ENCODE measurements around the gene OTC.

OTC gene

GRCh38 chrX:38368774-38369173 is 16.4 kb downstream of the OTC start:
- DNase-seq (ENCODE audit: low spot score) = no peak
- CTCF ChIA-PET = no interaction called here
- TF ChIP-seq CTCF (conservative IDR thresholded peaks at IDR 0.05; ENCODE audit: low read depth) = no peak
- POLR2A ChIA-PET (ENCODE audit: low non-redundant PET) = no interaction called here
- H3K27ac ChIP-seq = no peak overlapping the region

GRCh38 chrX:38371641-38372040 is 19.2 kb downstream of the OTC start:
- no peak overlapping the region for H3K27ac ChIP-seq
- ChIA-PET CTCF (no interaction called here), POLR2A (ENCODE audit: low non-redundant PET) (no interaction called here)
- DNase-seq (ENCODE audit: low spot score) = no peak
- TF ChIP-seq CTCF (conservative IDR thresholded peaks at IDR 0.05; ENCODE audit: low read depth) = no peak

GRCh38 chrX:38374431-38374830 is 22.0 kb downstream of the OTC start:
- DNase-seq (ENCODE audit: low spot score) = no peak
- CTCF ChIA-PET = no interaction called here
- TF ChIP-seq CTCF (conservative IDR thresholded peaks at IDR 0.05; ENCODE audit: low read depth) = no peak
- H3K27ac ChIP-seq = no peak overlapping the region
- POLR2A ChIA-PET (ENCODE audit: low non-redundant PET) = no interaction called here

- TF ChIP-seq CTCF (conservative IDR thresholded peaks at IDR 0.05; ENCODE audit: low read depth) = peak; percentile 22; the same call in 1 of the 2 replicates
Observed at GRCh38 chrX:38375891-38376290, 23.5 kb downstream of the OTC start.

GRCh38 chrX:38376747-38377146 is 24.3 kb downstream of the OTC start:
- DNase-seq (ENCODE audit: low spot score) = no peak
- TF ChIP-seq CTCF (conservative IDR thresholded peaks at IDR 0.05; ENCODE audit: low read depth) = no peak
- CTCF ChIA-PET = no interaction called here
- no peak overlapping the region for H3K27ac ChIP-seq
- POLR2A ChIA-PET (ENCODE audit: low non-redundant PET) = no interaction called here

More at GRCh38 chrX:38375891-38376290, 23.5 kb downstream of the OTC start:
- ChIA-PET POLR2A (ENCODE audit: low non-redundant PET) (no interaction called here), CTCF (interaction anchor here (0.6 to 0.8 kb wide), 4 partner anchors 10 to 422 kb away, joined by 3 to 4 read pairs (median 3); no protein-coding TSS in a partner anchor)
- DNase-seq (ENCODE audit: low spot score) = no peak
- no peak overlapping the region for H3K27ac ChIP-seq

GRCh38 chrX:38379088-38379487 is 26.7 kb downstream of the OTC start:
- ChIA-PET CTCF (no interaction called here), POLR2A (ENCODE audit: low non-redundant PET) (no interaction called here)
- TF ChIP-seq CTCF (conservative IDR thresholded peaks at IDR 0.05; ENCODE audit: low read depth) = no peak
- DNase-seq (ENCODE audit: low spot score) = no peak
- H3K27ac ChIP-seq = no peak overlapping the region

GRCh38 chrX:38382663-38383062 is 30.3 kb downstream of the OTC start:
- TF ChIP-seq CTCF (conservative IDR thresholded peaks at IDR 0.05; ENCODE audit: low read depth) = no peak
- no peak for DNase-seq (ENCODE audit: low spot score)
- no peak overlapping the region for H3K27ac ChIP-seq
- ChIA-PET POLR2A (ENCODE audit: low non-redundant PET) (no interaction called here), CTCF (no interaction called here)

Data from RWPE1 (cell line).